ENCODE data around the gene ZNF488. TPM values are rescaled to one million over a fixed set of nuclear protein-coding genes. Genes with fewer than 3 reads are reported as not detected.

ZNF488 gene
- total RNA-seq, 4 donors from 2014 or later = 0.59 to 1.1 (median 1.0) TPM; not detected in 1

DNA sequence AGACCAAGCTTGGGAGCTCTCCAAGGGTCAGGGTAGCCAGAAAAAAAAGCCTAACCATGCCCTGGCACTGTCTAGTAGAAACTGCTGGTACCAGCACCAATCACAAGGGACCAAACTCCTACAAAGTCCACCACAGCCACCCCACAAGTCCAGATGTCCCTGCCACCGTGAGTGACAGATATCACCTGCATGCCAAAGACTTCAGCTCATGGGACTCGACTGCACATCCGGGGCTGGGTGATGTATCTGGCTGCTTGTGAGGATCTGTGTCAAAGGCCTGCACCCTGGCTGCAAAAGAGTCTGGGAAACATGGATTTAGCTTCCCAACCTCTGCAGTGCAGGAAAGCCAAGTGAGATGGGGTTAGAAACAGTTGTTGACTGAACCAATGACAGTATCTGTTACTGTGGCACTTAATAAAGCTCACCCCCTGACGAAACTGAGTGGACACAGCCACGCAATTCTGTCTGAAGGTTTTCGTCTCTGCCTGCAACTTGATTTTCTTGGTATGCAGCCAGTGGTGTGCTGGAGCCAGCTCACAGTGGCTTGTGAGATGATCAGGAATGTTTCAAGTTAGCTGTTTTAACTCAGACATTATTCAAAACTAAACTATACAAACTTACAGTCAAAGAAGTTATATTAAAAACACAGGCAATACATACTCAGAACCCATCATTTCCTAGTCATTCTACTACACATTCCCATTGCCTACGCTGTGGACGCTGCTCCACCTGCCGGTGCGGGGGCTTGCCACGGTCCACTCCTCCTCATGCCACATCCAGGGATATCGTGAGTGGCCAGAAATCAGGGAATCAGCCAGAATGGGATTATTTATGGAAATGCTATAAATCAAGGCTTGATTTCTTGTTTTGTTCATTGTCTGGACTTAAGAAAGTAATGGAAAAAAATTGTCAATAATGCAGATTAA, 9.2 kb downstream of the ZNF488 start:
- H3K4me1 ChIP-seq = peaks cover 0 to 17% (median 0%) of the 10 kb centered on the region in 4 donors
- H3K36me3 ChIP-seq = no peaks in the 10 kb centered on the region
- TF ChIP-seq EP300 (IDR thresholded peaks at IDR 0.05) (no peak), POLR2A (IDR thresholded peaks at IDR 0.05) (no peak)
- TF ChIP-seq, protein P1, sequence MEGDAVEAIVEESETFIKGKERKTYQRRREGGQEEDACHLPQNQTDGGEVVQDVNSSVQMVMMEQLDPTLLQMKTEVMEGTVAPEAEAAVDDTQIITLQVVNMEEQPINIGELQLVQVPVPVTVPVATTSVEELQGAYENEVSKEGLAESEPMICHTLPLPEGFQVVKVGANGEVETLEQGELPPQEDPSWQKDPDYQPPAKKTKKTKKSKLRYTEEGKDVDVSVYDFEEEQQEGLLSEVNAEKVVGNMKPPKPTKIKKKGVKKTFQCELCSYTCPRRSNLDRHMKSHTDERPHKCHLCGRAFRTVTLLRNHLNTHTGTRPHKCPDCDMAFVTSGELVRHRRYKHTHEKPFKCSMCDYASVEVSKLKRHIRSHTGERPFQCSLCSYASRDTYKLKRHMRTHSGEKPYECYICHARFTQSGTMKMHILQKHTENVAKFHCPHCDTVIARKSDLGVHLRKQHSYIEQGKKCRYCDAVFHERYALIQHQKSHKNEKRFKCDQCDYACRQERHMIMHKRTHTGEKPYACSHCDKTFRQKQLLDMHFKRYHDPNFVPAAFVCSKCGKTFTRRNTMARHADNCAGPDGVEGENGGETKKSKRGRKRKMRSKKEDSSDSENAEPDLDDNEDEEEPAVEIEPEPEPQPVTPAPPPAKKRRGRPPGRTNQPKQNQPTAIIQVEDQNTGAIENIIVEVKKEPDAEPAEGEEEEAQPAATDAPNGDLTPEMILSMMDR (IDR thresholded peaks at IDR 0.05) = no peak
- H3K27me3 ChIP-seq = no peaks in the 10 kb centered on the region
- no peak overlapping the region for H3K4me3 ChIP-seq
- H3K9me3 ChIP-seq = no peaks in the 10 kb centered on the region
- WGBS, 2 donors = 59 to 60% methylated on average over 12 of the region's 12 CpGs
- H3K27ac ChIP-seq = no peak overlapping the region
- DNase-seq (ENCODE audit: low spot score in 2 of 2) = peak in 1 of 2 donors; percentile 32

DNA sequence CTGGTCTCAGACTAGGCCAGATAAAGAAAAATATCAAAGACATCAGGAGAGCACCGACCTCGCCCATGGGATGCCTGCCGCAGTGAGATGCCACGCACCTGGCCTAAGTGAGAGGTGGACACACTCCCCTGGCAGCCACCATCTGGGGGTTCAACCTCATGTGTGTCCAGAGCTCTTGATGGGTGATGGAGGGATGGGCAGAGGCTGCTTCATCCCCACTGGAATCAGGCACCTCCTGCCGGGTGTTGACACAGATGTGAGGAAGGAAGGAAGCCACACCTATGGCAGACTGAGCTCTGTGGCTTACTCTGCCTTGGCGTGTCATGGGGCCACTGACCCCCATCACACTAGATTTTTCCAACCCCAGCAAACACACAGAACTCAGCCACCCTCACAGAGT, 11.4 kb downstream of the ZNF488 start:
- H3K4me1 ChIP-seq = peaks cover 0 to 17% (median 0%) of the 10 kb centered on the region in 4 donors
- H3K27me3 ChIP-seq = no peaks in the 10 kb centered on the region
- H3K36me3 ChIP-seq = no peaks in the 10 kb centered on the region
- no peak overlapping the region for H3K4me3 ChIP-seq
- TF ChIP-seq, protein P1 (IDR thresholded peaks at IDR 0.05) = no peak
- no peak for TF ChIP-seq POLR2A (IDR thresholded peaks at IDR 0.05)
- no peak for TF ChIP-seq EP300 (IDR thresholded peaks at IDR 0.05)
- no peaks in the 10 kb centered on the region for H3K9me3 ChIP-seq
- no peak for DNase-seq (ENCODE audit: low spot score in 2 of 2)
- WGBS, 2 donors = 73 to 87% methylated on average over 6 of the region's 6 CpGs
- no peak overlapping the region for H3K27ac ChIP-seq

DNA sequence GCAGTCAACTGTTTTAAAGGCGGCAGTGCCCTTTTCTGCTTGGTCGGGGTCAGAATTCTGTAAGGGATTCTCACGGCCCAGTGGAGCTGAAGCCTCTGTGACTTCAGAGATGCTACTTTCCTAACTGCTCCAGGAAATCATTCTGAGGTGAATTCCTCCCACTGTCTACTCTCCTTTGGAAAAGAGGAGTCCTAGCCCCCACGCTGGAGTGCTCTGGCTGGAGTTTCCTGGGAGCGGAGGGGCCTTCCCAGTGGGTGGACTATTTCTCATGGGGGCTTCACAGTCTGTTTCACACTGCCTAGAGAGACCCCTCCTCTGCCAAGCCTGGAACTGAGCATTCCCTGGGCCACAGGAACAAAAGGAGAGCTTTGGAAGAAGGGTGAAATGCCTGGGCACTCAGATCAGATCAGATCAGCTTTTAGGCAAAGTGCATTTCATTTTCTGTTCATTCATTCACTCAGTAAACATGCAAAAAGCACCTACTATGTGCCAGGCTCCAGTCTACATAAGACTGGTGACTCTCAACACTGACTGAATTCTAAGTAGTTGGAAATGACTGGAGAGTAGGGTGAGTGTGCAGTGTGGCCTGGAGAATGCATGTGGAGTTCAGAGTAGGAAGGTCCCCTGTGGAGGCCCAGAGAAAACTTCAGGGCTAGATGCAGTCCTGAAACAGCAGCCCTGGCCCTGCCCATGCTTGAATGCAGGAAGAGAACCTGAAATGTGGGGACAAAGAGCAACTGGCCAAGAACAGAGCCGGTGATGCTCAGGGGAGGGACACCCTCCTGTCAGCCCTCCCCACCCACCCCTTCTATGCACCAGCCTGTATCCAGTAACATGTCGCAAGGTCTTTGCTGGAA, 12.2 kb downstream of the ZNF488 start:
- H3K4me1 ChIP-seq = peaks cover 0 to 17% (median 0%) of the 10 kb centered on the region in 4 donors
- no peaks in the 10 kb centered on the region for H3K9me3 ChIP-seq
- TF ChIP-seq EP300 (IDR thresholded peaks at IDR 0.05) = no peak
- TF ChIP-seq POLR2A (IDR thresholded peaks at IDR 0.05) = no peak
- TF ChIP-seq, protein P1 (IDR thresholded peaks at IDR 0.05) = no peak
- H3K27me3 ChIP-seq = no peaks in the 10 kb centered on the region
- no peak overlapping the region for H3K27ac ChIP-seq
- H3K36me3 ChIP-seq = no peaks in the 10 kb centered on the region
- no peak for DNase-seq (ENCODE audit: low spot score in 2 of 2)
- no peak overlapping the region for H3K4me3 ChIP-seq
- 72 to 83% methylated on average over 7 of the region's 7 CpGs for WGBS, 2 donors

DNA sequence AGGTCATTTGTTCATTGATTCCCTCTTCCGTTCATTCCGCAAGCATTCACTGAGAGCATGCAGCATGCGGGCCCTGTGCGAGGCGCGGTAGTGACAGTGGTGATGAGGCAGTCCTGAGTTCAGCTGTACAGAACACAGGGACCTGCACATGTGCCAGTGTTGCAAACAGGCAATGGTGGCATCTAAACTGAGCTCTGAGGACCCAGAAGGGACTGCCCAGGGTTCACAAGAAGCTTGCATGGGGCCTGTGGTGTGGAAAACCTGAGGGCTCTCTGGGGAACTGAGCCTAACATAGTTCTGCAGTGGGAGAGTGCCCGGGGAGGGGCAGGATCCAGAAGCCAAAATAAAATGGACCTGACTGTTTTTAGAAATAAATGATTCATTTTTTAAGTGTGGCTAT, 13.2 kb downstream of the ZNF488 start:
- H3K4me1 ChIP-seq = peaks cover 0 to 17% (median 0%) of the 10 kb centered on the region in 4 donors
- TF ChIP-seq POLR2A (IDR thresholded peaks at IDR 0.05) (no peak), EP300 (IDR thresholded peaks at IDR 0.05) (no peak)
- TF ChIP-seq, protein P1 (IDR thresholded peaks at IDR 0.05) = no peak
- WGBS, 2 donors = 85 to 86% methylated on average over 7 of the region's 7 CpGs
- H3K27me3 ChIP-seq = no peaks in the 10 kb centered on the region
- DNase-seq (ENCODE audit: low spot score in 2 of 2) = no peak
- no peaks in the 10 kb centered on the region for H3K9me3 ChIP-seq
- no peak overlapping the region for H3K27ac ChIP-seq
- no peaks in the 10 kb centered on the region for H3K36me3 ChIP-seq
- no peak overlapping the region for H3K4me3 ChIP-seq

Measured in tibial nerve (tissue), 4 donors.